NB4 (cell line): Measurements from ENCODE around the gene MCM5.

ENCODE experiments used
- DNase-seq: peaks from one replicate; pipeline ENCODE4 v3.0.0; 2010; ENCODE audit warnings: low read depth
- H3K4me3 ChIP-seq: one replicate; pipeline ENCODE4 v1.5.1; 2011; ENCODE audit warnings: mild to moderate bottlenecking, low read depth, low read length, moderate library complexity
- MAX ChIP-seq: IDR thresholded peaks from 2 replicates; pipeline ENCODE4 v1.6.1; 2011; ENCODE audit warnings: low read depth, low read length
- MYC ChIP-seq: IDR thresholded peaks from 2 replicates; pipeline ENCODE4 v1.6.1; 2011; ENCODE audit warnings: low read depth, low read length
- POLR2A ChIP-seq: IDR thresholded peaks from 2 replicates; pipeline ENCODE4 v1.6.1; 2011; ENCODE audit warnings: mild to moderate bottlenecking; ENCODE audit not compliant: insufficient read length; ENCODE audit errors: extremely low read depth
- TF ChIP-seq, protein P1 (sequence below): IDR thresholded peaks from one replicate; pipeline ENCODE4 v1.5.1; 2012; ENCODE audit warnings: low read depth, low read length

The MCM5 gene

GRCh38 chr22:35386670-35387288 is 13.2 kb upstream of the MCM5 start:
- no peak for DNase-seq
- H3K4me3 ChIP-seq: no peak overlapping the region
- no peak for TF ChIP-seq POLR2A
- TF ChIP-seq, protein P1, sequence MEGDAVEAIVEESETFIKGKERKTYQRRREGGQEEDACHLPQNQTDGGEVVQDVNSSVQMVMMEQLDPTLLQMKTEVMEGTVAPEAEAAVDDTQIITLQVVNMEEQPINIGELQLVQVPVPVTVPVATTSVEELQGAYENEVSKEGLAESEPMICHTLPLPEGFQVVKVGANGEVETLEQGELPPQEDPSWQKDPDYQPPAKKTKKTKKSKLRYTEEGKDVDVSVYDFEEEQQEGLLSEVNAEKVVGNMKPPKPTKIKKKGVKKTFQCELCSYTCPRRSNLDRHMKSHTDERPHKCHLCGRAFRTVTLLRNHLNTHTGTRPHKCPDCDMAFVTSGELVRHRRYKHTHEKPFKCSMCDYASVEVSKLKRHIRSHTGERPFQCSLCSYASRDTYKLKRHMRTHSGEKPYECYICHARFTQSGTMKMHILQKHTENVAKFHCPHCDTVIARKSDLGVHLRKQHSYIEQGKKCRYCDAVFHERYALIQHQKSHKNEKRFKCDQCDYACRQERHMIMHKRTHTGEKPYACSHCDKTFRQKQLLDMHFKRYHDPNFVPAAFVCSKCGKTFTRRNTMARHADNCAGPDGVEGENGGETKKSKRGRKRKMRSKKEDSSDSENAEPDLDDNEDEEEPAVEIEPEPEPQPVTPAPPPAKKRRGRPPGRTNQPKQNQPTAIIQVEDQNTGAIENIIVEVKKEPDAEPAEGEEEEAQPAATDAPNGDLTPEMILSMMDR: no peak
- TF ChIP-seq MYC: no peak
- no peak for TF ChIP-seq MAX

DNA sequence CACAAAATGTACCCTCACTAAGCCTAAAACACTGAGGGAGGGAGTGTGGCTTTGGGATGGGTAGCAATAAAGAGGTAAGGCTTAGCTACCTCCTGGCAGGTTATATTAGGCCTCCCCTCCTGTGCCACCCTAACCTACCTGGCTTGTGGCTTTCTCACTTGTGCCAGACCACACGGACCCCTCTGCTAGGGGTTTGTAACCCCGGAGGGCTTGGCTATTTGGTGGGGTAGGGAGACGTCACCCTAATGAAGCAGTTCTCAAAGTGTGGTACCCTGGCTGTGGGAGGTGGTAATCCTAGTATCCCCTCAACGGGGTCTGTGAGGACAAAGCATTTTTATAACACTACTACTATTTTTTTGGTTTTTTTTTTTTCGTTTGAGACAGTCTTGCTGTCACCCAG is 9.0 kb upstream of the MCM5 start:
- no peak for TF ChIP-seq POLR2A
- TF ChIP-seq, protein P1: no peak
- no peak for TF ChIP-seq MAX
- no peak for TF ChIP-seq MYC
- no peak overlapping the region for H3K4me3 ChIP-seq
- no peak for DNase-seq

GRCh38 chr22:35392357-35392756 is 7.6 kb upstream of the MCM5 start:
- no peak overlapping the region for H3K4me3 ChIP-seq
- DNase-seq: no peak
- TF ChIP-seq, protein P1: no peak
- TF ChIP-seq POLR2A (no peak), MAX (no peak), MYC (no peak)

DNA sequence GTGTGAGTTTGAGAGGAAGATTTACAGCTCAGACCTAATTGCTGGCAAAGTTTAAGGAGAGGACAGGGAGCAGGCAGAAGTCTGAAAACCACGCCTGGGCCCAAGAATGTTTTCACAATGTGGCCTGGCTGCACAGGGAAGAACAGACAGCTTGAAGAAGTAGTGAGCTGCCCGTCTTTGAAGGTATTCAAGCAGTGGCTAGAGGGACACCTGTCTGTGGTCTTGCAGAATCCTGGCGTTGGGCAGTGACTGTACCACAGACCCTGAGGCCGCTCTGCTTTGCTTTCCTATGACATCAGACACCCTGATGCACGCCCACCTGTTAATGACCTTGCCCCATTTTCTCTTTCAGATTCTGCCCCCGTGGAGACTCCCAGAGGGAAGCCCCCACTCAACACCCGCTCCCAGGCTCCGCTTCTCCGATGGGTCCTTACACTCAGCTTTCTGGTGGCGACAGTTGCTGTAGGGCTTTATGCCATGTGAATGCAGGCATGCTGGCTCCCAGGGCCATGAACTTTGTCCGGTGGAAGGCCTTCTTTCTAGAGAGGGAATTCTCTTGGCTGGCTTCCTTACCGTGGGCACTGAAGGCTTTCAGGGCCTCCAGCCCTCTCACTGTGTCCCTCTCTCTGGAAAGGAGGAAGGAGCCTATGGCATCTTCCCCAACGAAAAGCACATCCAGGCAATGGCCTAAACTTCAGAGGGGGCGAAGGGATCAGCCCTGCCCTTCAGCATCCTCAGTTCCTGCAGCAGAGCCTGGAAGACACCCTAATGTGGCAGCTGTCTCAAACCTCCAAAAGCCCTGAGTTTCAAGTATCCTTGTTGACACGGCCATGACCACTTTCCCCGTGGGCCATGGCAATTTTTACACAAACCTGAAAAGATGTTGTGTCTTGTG is 6.6 kb upstream of the MCM5 start:
- no peak for DNase-seq
- TF ChIP-seq POLR2A (no peak), MAX (no peak), MYC (no peak)
- TF ChIP-seq, protein P1: no peak
- no peak overlapping the region for H3K4me3 ChIP-seq

GRCh38 chr22:35394011-35394312 is 6.0 kb upstream of the MCM5 start:
- no peak for TF ChIP-seq MYC
- TF ChIP-seq POLR2A: no peak
- TF ChIP-seq, protein P1: no peak
- no peak for TF ChIP-seq MAX
- no peak overlapping the region for H3K4me3 ChIP-seq
- DNase-seq: no peak
